ENCODE measurements around the gene ERO1B. TPM values are rescaled to one million over a fixed set of nuclear protein-coding genes. Genes with fewer than 3 reads are reported as not detected.

The ERO1B gene
- total RNA-seq, 2 experiments from 2014 or later = 7.0 to 11.0 TPM

- no peaks in the 10 kb centered on the region for H3K9me2 ChIP-seq (ENCODE audit: insufficient read depth, low read length)
- H3K27ac ChIP-seq (ENCODE audit: low read depth, low read length, poor library complexity, severe bottlenecking) = no peak overlapping the region
- ChIA-PET POLR2A (interaction anchor here (1.1 kb wide), 1 partner anchor 18 kb away, joined by 4 read pairs; no protein-coding TSS in a partner anchor), CTCF (ENCODE audit: unreplicated experiment) (no interaction called here)
- no peak for DNase-seq (ENCODE audit: low spot score)
- intact Hi-C loops (cut with micrococcal nuclease; ENCODE audit: unreplicated experiment) = no loop called here
- no peaks in the 10 kb centered on the region for H4K20me1 ChIP-seq (ENCODE audit: insufficient read depth, low read length)
- H3K79me2 ChIP-seq (ENCODE audit: insufficient read depth, low read depth, low read length) = no peaks in the 10 kb centered on the region
- no peaks in the 10 kb centered on the region for H3K4me1 ChIP-seq (ENCODE audit: insufficient read depth, low read length, poor library complexity, severe bottlenecking)
- TF ChIP-seq EZH2phosphoT487 (IDR thresholded peaks at IDR 0.05; ENCODE audit: borderline replicate concordance, low read depth, low read length) (no peak), CTCF (conservative IDR thresholded peaks at IDR 0.05; ENCODE audit: low read length) (no peak)
- BruUV-seq (replicated peaks) = no TSS peak
- H3K4me3 ChIP-seq (ENCODE audit: low read depth, low read length, poor library complexity, severe bottlenecking) = no peak overlapping the region
- H3K9me3 ChIP-seq (ENCODE audit: low read length) = no peaks in the 10 kb centered on the region
- no peaks in the 10 kb centered on the region for H3K36me3 ChIP-seq (ENCODE audit: insufficient read depth, low read length)
- no peak overlapping the region for H2AFZ ChIP-seq (ENCODE audit: low read length)
- H3K4me2 ChIP-seq (ENCODE audit: low read length) = no peak overlapping the region
Observed at GRCh38 chr1:236304682-236305081, 22.9 kb upstream of the ERO1B start.

- H3K27ac ChIP-seq (ENCODE audit: low read depth, low read length, poor library complexity, severe bottlenecking) = no peak overlapping the region
- no peaks in the 10 kb centered on the region for H3K4me1 ChIP-seq (ENCODE audit: insufficient read depth, low read length, poor library complexity, severe bottlenecking)
- H3K36me3 ChIP-seq (ENCODE audit: insufficient read depth, low read length) = no peaks in the 10 kb centered on the region
- no peaks in the 10 kb centered on the region for H3K79me2 ChIP-seq (ENCODE audit: insufficient read depth, low read depth, low read length)
- DNase-seq (ENCODE audit: low spot score) = peak; percentile 45
- H2AFZ ChIP-seq (ENCODE audit: low read length) = peak overlapping the region; percentile 19; the same call in 1 of the 2 replicates
- intact Hi-C loops (cut with micrococcal nuclease; ENCODE audit: unreplicated experiment) = loop anchor here (1.0 kb wide), 1 partner anchor 194 kb away; no protein-coding TSS in a partner anchor
- no peak overlapping the region for H3K4me3 ChIP-seq (ENCODE audit: low read depth, low read length, poor library complexity, severe bottlenecking)
- no peak for TF ChIP-seq EZH2phosphoT487 (IDR thresholded peaks at IDR 0.05; ENCODE audit: borderline replicate concordance, low read depth, low read length)
- peak; percentile 67 for TF ChIP-seq CTCF (conservative IDR thresholded peaks at IDR 0.05; ENCODE audit: low read length)
- POLR2A ChIA-PET = interaction anchor here (0.6 kb wide), 1 partner anchor 331 kb away, joined by 3 read pairs; no protein-coding TSS in a partner anchor
- no peaks in the 10 kb centered on the region for H3K9me2 ChIP-seq (ENCODE audit: insufficient read depth, low read length)
- no TSS peak for BruUV-seq (replicated peaks)
- no peak overlapping the region for H3K4me2 ChIP-seq (ENCODE audit: low read length)
- no peaks in the 10 kb centered on the region for H4K20me1 ChIP-seq (ENCODE audit: insufficient read depth, low read length)
- H3K9me3 ChIP-seq (ENCODE audit: low read length) = no peaks in the 10 kb centered on the region
- CTCF ChIA-PET (ENCODE audit: unreplicated experiment) = no interaction called here
Observed at GRCh38 chr1:236303675-236304074, 21.9 kb upstream of the ERO1B start.

DNA sequence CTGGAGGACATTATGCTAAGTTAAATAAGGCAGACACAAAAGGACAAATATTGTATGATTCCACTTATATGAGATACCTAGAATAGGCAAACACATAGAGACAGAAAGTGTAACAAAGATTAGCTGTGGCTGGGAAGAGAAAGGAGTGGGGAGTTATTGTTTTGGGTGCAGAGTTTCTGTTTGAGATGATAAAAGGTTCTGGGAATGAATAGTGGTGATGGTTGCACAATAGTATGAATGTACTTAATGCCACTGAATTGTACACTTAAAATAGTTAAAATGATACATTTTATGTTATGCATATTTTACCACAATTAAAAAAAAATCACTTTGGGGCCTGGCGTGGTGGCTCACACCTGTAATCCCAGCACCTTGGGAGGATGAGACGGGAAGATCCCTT lies 21.2 kb upstream of the ERO1B start:
- Histone ChIP-seq H3K4me1 (ENCODE audit: insufficient read depth, low read length, poor library complexity, severe bottlenecking) (no peaks in the 10 kb centered on the region), H4K20me1 (ENCODE audit: insufficient read depth, low read length) (no peaks in the 10 kb centered on the region), H3K79me2 (ENCODE audit: insufficient read depth, low read depth, low read length) (no peaks in the 10 kb centered on the region), H3K9me2 (ENCODE audit: insufficient read depth, low read length) (no peaks in the 10 kb centered on the region), H3K4me2 (ENCODE audit: low read length) (no peak overlapping the region), H3K9me3 (ENCODE audit: low read length) (no peaks in the 10 kb centered on the region), H2AFZ (ENCODE audit: low read length) (no peak overlapping the region), H3K27ac (ENCODE audit: low read depth, low read length, poor library complexity, severe bottlenecking) (no peak overlapping the region), H3K4me3 (ENCODE audit: low read depth, low read length, poor library complexity, severe bottlenecking) (no peak overlapping the region), H3K36me3 (ENCODE audit: insufficient read depth, low read length) (no peaks in the 10 kb centered on the region)
- no TSS peak for BruUV-seq (replicated peaks)
- intact Hi-C loops (cut with micrococcal nuclease; ENCODE audit: unreplicated experiment) = loop anchor here (1.0 kb wide), 1 partner anchor 194 kb away; no protein-coding TSS in a partner anchor
- no peak for DNase-seq (ENCODE audit: low spot score)
- POLR2A ChIA-PET = interaction anchor here (0.6 kb wide), 1 partner anchor 22 kb away, joined by 3 read pairs; no protein-coding TSS in a partner anchor
- CTCF ChIA-PET (ENCODE audit: unreplicated experiment) = no interaction called here
- TF ChIP-seq CTCF (conservative IDR thresholded peaks at IDR 0.05; ENCODE audit: low read length) (no peak), EZH2phosphoT487 (IDR thresholded peaks at IDR 0.05; ENCODE audit: borderline replicate concordance, low read depth, low read length) (no peak)

Measured in OCI-LY7 (cell line).